GM10847 (cell line): ENCODE results near the gene SPON1.

Source experiments
- POLR2A ChIP-seq: IDR thresholded peaks from 2 replicates; pipeline ENCODE4 v1.6.1; 2011; ENCODE audit not compliant: insufficient read length; ENCODE audit errors: extremely low read depth

SPON1 gene

GRCh38 chr11:14093065-14093464 is 130.5 kb downstream of the SPON1 start:
- TF ChIP-seq POLR2A: no peak

GRCh38 chr11:14094481-14095037 is 132.0 kb downstream of the SPON1 start:
- TF ChIP-seq POLR2A: no peak

GRCh38 chr11:14095882-14096281 is 133.4 kb downstream of the SPON1 start:
- no peak for TF ChIP-seq POLR2A

GRCh38 chr11:14096606-14097005 is 134.1 kb downstream of the SPON1 start:
- no peak for TF ChIP-seq POLR2A

- TF ChIP-seq POLR2A: no peak
Observed at GRCh38 chr11:14101388-14101787, 138.9 kb downstream of the SPON1 start.

GRCh38 chr11:14102766-14103165 is 140.2 kb downstream of the SPON1 start:
- no peak for TF ChIP-seq POLR2A

- TF ChIP-seq POLR2A: no peak
Observed at GRCh38 chr11:14105446-14105845, 142.9 kb downstream of the SPON1 start.

GRCh38 chr11:14106303-14107049 is 144.0 kb downstream of the SPON1 start:
- TF ChIP-seq POLR2A: no peak

- no peak for TF ChIP-seq POLR2A
Observed at GRCh38 chr11:14107050-14107430, 144.5 kb downstream of the SPON1 start.

- no peak for TF ChIP-seq POLR2A
Observed at GRCh38 chr11:14109742-14110141, 147.2 kb downstream of the SPON1 start.

GRCh38 chr11:14110629-14111028 is 148.1 kb downstream of the SPON1 start:
- TF ChIP-seq POLR2A: no peak

GRCh38 chr11:14111496-14111895 is 149.0 kb downstream of the SPON1 start:
- TF ChIP-seq POLR2A: no peak

- TF ChIP-seq POLR2A: no peak
Observed at GRCh38 chr11:14112721-14113120, 150.2 kb downstream of the SPON1 start.

- TF ChIP-seq POLR2A: no peak
Observed at GRCh38 chr11:14114269-14114668, 151.7 kb downstream of the SPON1 start.

- no peak for TF ChIP-seq POLR2A
Observed at GRCh38 chr11:14114786-14115185, 152.3 kb downstream of the SPON1 start.

GRCh38 chr11:14117632-14118031 is 155.1 kb downstream of the SPON1 start:
- TF ChIP-seq POLR2A: no peak

- no peak for TF ChIP-seq POLR2A
Observed at GRCh38 chr11:14118072-14118471, 155.5 kb downstream of the SPON1 start.
